Lower leg skin (tissue), 4 donors: ENCODE measurements around the gene ROR1. TPM values are rescaled to one million over a fixed set of nuclear protein-coding genes. Genes with fewer than 3 reads are reported as not detected.

ENCODE experiments used
- DNase-seq, 2 donors: peaks; one replicate each; pipeline ENCODE4 v3.0.0-alpha.2; 2019; ENCODE audit warnings: low spot score in 2 of 2
- H3K4me3 ChIP-seq: fragments of 200-600 bp; sonication (generic); 2 replicates; pipeline ENCODE4 v1.5.1; 2017; ENCODE audit warnings: mild to moderate bottlenecking, low read depth; ENCODE audit not compliant: poor library complexity, severe bottlenecking
- POLR2A ChIP-seq, 2 donors: fragments of 450-650 bp; IDR thresholded peaks; one replicate each; pipeline ENCODE4 v1.6.1; 2016 to 2017; ENCODE audit warnings: antibody characterized with exemption in 2 of 2, mild to moderate bottlenecking in 1 of 2, moderate library complexity in 1 of 2
- WGBS, 2 donors: methylation state at CpG; one replicate each; pipeline ENCODE4 v1.1.5; 2018; 5-methylcytosine and 5-hydroxymethylcytosine counted together
- intact Hi-C: fragments of 100-400 bp; cut with DNase I; formaldehyde crosslinking; loops from one replicate; pipeline ENCODE4 v1.15.0; 2023; ENCODE audit warnings: low total_unique reads
- total RNA-seq, 4 donors: library from RNA; depleted of rRNA; stranded (reverse); fragments of >200 nt; gene quantifications; one replicate each; pipeline ENCODE4 v1.1.0, GENCODE V29; 2016
- TF ChIP-seq, protein P1 (sequence below), 3 donors: fragments of 450-650 bp; IDR thresholded peaks; one replicate each; pipeline ENCODE4 v1.5.1; 2016; ENCODE audit warnings: antibody characterized with exemption in 3 of 3, mild to moderate bottlenecking in 3 of 3, moderate library complexity in 2 of 3

ROR1 gene
- total RNA-seq, 4 donors from 2014 or later, result 12.9 to 28.6 (median 22.5) TPM

DNA sequence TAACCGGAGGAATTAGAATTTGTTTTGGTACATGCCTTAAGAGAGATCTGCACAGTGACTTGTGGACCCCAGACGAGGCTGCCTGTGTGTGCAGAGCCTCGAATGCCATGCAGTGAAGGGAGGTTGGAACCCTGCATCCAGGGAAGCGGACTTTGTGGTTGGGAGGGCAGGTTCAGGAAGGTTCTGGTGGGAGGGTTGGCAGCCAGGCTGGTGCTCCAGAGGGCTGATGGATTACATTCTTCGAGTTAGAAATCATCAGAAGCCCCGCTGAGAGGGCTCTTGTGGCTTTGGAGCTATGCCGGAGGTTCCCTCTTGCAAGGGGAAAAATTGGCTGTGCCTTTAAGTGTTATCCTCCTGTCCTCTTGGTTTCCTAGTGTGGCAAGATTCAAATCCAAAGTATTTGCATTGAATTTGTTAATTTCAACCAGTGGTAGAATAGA lies 21.1 kb downstream of the ROR1 start:
- no peak overlapping the region for H3K4me3 ChIP-seq
- TF ChIP-seq, protein P1, sequence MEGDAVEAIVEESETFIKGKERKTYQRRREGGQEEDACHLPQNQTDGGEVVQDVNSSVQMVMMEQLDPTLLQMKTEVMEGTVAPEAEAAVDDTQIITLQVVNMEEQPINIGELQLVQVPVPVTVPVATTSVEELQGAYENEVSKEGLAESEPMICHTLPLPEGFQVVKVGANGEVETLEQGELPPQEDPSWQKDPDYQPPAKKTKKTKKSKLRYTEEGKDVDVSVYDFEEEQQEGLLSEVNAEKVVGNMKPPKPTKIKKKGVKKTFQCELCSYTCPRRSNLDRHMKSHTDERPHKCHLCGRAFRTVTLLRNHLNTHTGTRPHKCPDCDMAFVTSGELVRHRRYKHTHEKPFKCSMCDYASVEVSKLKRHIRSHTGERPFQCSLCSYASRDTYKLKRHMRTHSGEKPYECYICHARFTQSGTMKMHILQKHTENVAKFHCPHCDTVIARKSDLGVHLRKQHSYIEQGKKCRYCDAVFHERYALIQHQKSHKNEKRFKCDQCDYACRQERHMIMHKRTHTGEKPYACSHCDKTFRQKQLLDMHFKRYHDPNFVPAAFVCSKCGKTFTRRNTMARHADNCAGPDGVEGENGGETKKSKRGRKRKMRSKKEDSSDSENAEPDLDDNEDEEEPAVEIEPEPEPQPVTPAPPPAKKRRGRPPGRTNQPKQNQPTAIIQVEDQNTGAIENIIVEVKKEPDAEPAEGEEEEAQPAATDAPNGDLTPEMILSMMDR (IDR thresholded peaks at IDR 0.05), result no peak
- TF ChIP-seq POLR2A (IDR thresholded peaks at IDR 0.05), result no peak
- intact Hi-C loops, result no loop called here
- no peak for DNase-seq
- WGBS, 2 donors, result 87 to 89% methylated on average over 7 of the region's 7 CpGs

DNA sequence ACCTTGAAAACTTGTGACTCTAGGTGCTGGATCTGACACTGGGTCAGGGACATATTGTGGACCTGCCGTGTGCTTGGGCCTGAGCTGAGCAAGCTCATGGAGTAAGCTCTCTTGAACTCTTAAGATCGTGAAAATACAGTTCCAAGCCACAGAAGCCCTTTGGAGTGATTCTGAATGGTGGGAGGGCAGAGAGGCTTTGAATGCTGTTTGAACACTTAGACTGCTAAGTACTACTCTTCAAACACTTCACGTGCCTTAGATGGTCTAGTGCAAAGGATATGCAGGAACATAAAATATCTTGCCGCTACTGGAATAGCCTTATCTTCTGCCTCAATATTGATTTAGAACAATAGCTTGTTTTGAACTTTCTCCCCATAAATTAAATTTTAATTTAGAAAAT lies 21.6 kb downstream of the ROR1 start:
- H3K4me3 ChIP-seq, result no peak overlapping the region
- no peak for DNase-seq
- no peak for TF ChIP-seq POLR2A (IDR thresholded peaks at IDR 0.05)
- TF ChIP-seq, protein P1 (IDR thresholded peaks at IDR 0.05), result no peak
- 88 to 89% methylated on average over 4 of the region's 4 CpGs for WGBS, 2 donors
- intact Hi-C loops, result no loop called here

DNA sequence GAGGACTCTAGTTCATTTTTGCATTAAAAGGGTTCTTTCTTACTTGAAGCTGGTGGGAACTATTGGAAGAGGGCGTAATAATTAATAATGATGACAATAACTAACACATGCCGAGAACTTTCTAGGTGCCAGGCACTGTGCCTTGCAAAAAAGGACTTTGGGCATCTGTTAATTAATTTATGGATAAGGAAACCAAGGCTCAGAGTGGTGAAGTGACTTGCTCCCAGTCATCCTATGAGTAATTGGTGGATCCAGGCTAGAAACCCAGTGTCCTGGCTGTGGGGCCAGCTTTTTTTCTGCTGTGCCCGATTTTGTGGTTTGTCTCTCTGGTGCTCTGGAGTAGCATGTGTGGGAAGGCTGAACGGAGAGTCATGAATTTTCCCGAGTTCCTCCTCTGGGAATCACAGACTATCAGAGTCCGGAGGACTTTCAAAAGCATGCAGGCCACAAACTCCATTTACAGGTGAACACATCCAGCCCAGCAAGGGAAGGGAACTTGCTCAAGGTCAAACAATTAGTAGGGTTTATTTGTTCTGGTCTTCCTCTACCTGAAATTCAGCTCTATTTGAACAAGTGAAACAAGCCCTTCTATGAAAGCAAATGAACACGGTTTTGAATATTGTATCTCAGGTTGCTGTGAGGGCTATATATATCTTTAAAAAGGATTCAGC lies 23.4 kb downstream of the ROR1 start:
- intact Hi-C loops, result no loop called here
- TF ChIP-seq, protein P1 (IDR thresholded peaks at IDR 0.05), result no peak
- no peak for TF ChIP-seq POLR2A (IDR thresholded peaks at IDR 0.05)
- WGBS, 2 donors, result 70 to 77% methylated on average over 7 of the region's 7 CpGs
- H3K4me3 ChIP-seq, result no peak overlapping the region
- DNase-seq, result no peak

DNA sequence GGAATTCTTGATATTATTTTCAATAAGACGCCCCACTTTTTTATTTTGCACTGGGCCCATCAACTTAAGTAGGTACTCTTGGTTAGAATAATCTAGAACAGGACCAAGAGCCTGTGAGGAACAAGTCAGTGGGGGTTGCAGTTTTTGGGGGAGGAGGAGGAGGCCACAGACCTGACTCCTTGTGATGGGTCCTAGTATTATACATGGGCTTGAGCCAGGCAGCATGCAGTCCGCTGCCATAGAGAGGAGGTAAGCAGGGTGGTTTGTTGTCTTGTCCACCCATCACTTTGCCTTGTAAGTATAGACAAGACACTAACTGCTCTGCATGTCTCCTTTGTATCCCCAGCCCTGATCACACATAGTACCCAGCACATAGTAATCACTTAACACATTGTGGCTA lies 24.5 kb downstream of the ROR1 start:
- intact Hi-C loops, result no loop called here
- WGBS, 2 donors, result 88 to 93% methylated on average over 2 of the region's 2 CpGs
- DNase-seq, result no peak
- H3K4me3 ChIP-seq, result no peak overlapping the region
- TF ChIP-seq, protein P1 (IDR thresholded peaks at IDR 0.05), result no peak
- TF ChIP-seq POLR2A (IDR thresholded peaks at IDR 0.05), result no peak

DNA sequence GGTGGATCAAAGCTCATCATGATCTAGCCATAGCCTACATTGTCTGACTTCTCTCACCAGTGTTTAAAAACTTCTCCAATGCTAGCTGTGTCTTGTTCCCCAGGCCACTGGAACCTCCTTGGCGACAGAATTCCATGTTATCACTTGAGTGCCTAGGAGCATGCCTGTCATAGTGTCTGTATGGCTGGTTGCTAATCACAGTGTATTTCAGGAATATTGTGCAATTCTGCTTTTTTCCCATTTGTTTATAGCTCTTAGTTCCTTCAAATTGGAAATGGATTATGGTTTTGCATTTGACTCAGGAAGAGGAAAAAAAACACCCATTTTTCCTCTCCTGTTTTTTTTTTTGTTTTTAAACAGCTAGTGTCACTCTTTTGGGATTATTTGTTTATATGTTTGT lies 25.5 kb downstream of the ROR1 start:
- intact Hi-C loops, result no loop called here
- no peak for TF ChIP-seq POLR2A (IDR thresholded peaks at IDR 0.05)
- TF ChIP-seq, protein P1 (IDR thresholded peaks at IDR 0.05), result no peak
- DNase-seq, result no peak
- no peak overlapping the region for H3K4me3 ChIP-seq
- 48 to 69% methylated on average over 1 of the region's 1 CpG for WGBS, 2 donors

GRCh38 chr1:63799820-63800219 lies 26.0 kb downstream of the ROR1 start:
- no peak for TF ChIP-seq POLR2A (IDR thresholded peaks at IDR 0.05)
- TF ChIP-seq, protein P1 (IDR thresholded peaks at IDR 0.05), result no peak
- intact Hi-C loops, result no loop called here
- no peak overlapping the region for H3K4me3 ChIP-seq
- no peak for DNase-seq
- WGBS, 2 donors, result 55 to 68% methylated on average over 3 of the region's 3 CpGs
